CD4-positive, alpha-beta T cell (primary cell): ENCODE measurements around the gene PHOX2A. TPM values are rescaled to one million over a fixed set of nuclear protein-coding genes. Genes with fewer than 3 reads are reported as not detected.

Experiments
- ATAC-seq: fragments of 200-7000 bp; cut with Tn5 transposase; one replicate; pipeline ENCODE4 v1.10.0; 2022; ENCODE audit warnings: mild to moderate bottlenecking; ENCODE audit not compliant: poor library complexity
- CTCF ChIA-PET: fragments of 350-600 bp; sonication (Branson Sonifier 250); formaldehyde crosslinking; loops from one replicate; lab custom pipeline; 2021; ENCODE audit warnings: antibody characterized with exemption, inconsistent platforms; lab: Charles Lee
- POLR2A ChIA-PET: fragments of 350-600 bp; sonication (Branson Sonifier 250); formaldehyde crosslinking; loops from one replicate; lab custom pipeline; 2021; ENCODE audit warnings: antibody characterized with exemption, inconsistent platforms; lab: Charles Lee
- DNase-seq, 14 experiments: peaks; one replicate each; pipeline ENCODE4 v3.0.0-alpha.2; 2013 to 2020; ENCODE audit warnings: mixed read lengths in 2 of 14
- H3K27ac ChIP-seq, 2 donors: one replicate each; pipeline versions ENCODE4 v1.5.1 to v1.7.0; 2013; ENCODE audit warnings: low read length in 2 of 2, low read depth in 1 of 2, mild to moderate bottlenecking in 1 of 2
- H3K27me3 ChIP-seq, 2 experiments: 1 replicate in 1 of 2; 2 replicates in 1 of 2; pipeline versions ENCODE4 v1.6.1 to v1.7.0; 2013; ENCODE audit warnings: low read length in 2 of 2, control low read depth in 1 of 2, mild to moderate bottlenecking in 1 of 2, moderate library complexity in 1 of 2; ENCODE audit not compliant: insufficient read depth in 2 of 2, control insufficient read depth in 1 of 2
- H3K36me3 ChIP-seq: one replicate; pipeline ENCODE4 v1.6.1; 2013; ENCODE audit warnings: low read length, control low read depth; ENCODE audit not compliant: insufficient read depth
- H3K4me1 ChIP-seq: one replicate; pipeline ENCODE4 v1.6.1; 2013; ENCODE audit warnings: low read length, control low read depth; ENCODE audit not compliant: insufficient read depth
- H3K4me3 ChIP-seq: one replicate; pipeline ENCODE4 v1.5.1; 2013; ENCODE audit warnings: mild to moderate bottlenecking, low read length, moderate library complexity
- H3K9me3 ChIP-seq, 2 experiments: 1 replicate in 1 of 2; 2 replicates in 1 of 2; pipeline versions ENCODE4 v1.6.1 to v1.7.0; 2013; ENCODE audit warnings: low read length in 2 of 2, mild to moderate bottlenecking in 2 of 2, control low read depth in 1 of 2, moderate library complexity in 1 of 2; ENCODE audit not compliant: control insufficient read depth in 1 of 2, insufficient read depth in 1 of 2
- H3K27ac Mint-ChIP-seq: one replicate; pipeline ENCODE4 v1.8.0; 2020; ENCODE audit warnings: mixed read lengths
- H3K27me3 Mint-ChIP-seq: one replicate; pipeline ENCODE4 v1.8.0; 2021; ENCODE audit warnings: mixed read lengths
- H3K36me3 Mint-ChIP-seq: one replicate; pipeline ENCODE4 v1.8.0; 2021; ENCODE audit warnings: low read depth, mixed read lengths
- H3K4me1 Mint-ChIP-seq: one replicate; pipeline ENCODE4 v1.8.0; 2021; ENCODE audit warnings: low read depth, mixed read lengths
- H3K4me3 Mint-ChIP-seq: one replicate; pipeline ENCODE4 v1.8.0; 2020; ENCODE audit warnings: mild to moderate bottlenecking, mixed read lengths
- H3K9me3 Mint-ChIP-seq: one replicate; pipeline ENCODE4 v1.8.0; 2020; ENCODE audit warnings: mixed read lengths
- CTCF ChIP-seq: fragments of 200-600 bp; IDR thresholded peaks from one replicate; pipeline ENCODE4 v1.8.0; 2022; ENCODE audit warnings: antibody characterized with exemption, mild to moderate bottlenecking
- intact Hi-C, 2 experiments: fragments of 100-400 bp; cut with DNase I in 1 of 2; cut with micrococcal nuclease in 1 of 2; formaldehyde crosslinking; loops; one replicate each; pipeline versions ENCODE4 v1.15.1 to v1.9.0; 2023 to 2025; cut with DNase I, micrococcal nuclease
- total RNA-seq, 174 experiments: library from RNA in 2 of 174; stranded (reverse) in 2 of 174; gene quantifications; one replicate each; pipeline ENCODE4 v1.2.3 and lab custom pipeline; 2021 to 2026

Gene PHOX2A
- total RNA-seq, 2 experiments from 2014 or later, result not detected

- Histone ChIP-seq H3K36me3 (no peaks in the 10 kb centered on the region), H3K4me3 (no peak overlapping the region), H3K9me3 (no peaks in the 10 kb centered on the region), H3K27me3 (no peaks in the 10 kb centered on the region), H3K4me1 (peaks cover 36% of the 10 kb centered on the region), H3K27ac (no peak overlapping the region)
- peaks cover 27% of the 10 kb centered on the region for H3K4me1 Mint-ChIP-seq
- H3K4me3 Mint-ChIP-seq, result no peak overlapping the region
- DNase-seq, result peak in 1 of 14 experiments; percentile 39
- ChIA-PET POLR2A (interaction anchor here (0.8 to 3.8 kb wide), 2 partner anchors 109 to 293 kb away, joined by 3 to 29 read pairs; partner anchors contain the start of genes ANAPC15, RNF121 and XNDC1N), CTCF (no interaction called here)
- no peaks in the 10 kb centered on the region for H3K9me3 Mint-ChIP-seq
- ATAC-seq, result no peak
- H3K27ac Mint-ChIP-seq, result no peak overlapping the region
- H3K36me3 Mint-ChIP-seq, result peaks cover 12% of the 10 kb centered on the region
- H3K27me3 Mint-ChIP-seq, result peaks cover 15% of the 10 kb centered on the region
- intact Hi-C loops, result loop anchor here (2.0 to 10.0 kb wide), 8 partner anchors 107 to 1423 kb away; partner anchors contain the start of genes ANAPC15 (in 2 of the 2), ATG16L2 (in 1 of the 2), CLPB (in 1 of the 2) and FCHSD2 (in 1 of the 2)
- TF ChIP-seq CTCF, result no peak
Measured at GRCh38 chr11:72221386-72222075, 22.4 kb downstream of the PHOX2A start.

- DNase-seq, result no peak
Measured at GRCh38 chr11:72220696-72221363, 23.1 kb downstream of the PHOX2A start.

More at GRCh38 chr11:72220696-72221363, 23.1 kb downstream of the PHOX2A start:
- peaks cover 19% of the 10 kb centered on the region for H3K27me3 Mint-ChIP-seq
- H3K36me3 ChIP-seq, result no peaks in the 10 kb centered on the region
- peaks cover 12% of the 10 kb centered on the region for H3K36me3 Mint-ChIP-seq
- intact Hi-C loops, result loop anchor here (5.0 to 10.0 kb wide), 7 partner anchors 106 to 1424 kb away; partner anchors contain the start of genes ANAPC15 (in 1 of the 2), ATG16L2 (in 1 of the 2), CLPB (in 1 of the 2) and FCHSD2 (in 1 of the 2)
- no peak for ATAC-seq
- no peak overlapping the region for H3K4me3 ChIP-seq
- H3K27ac ChIP-seq, result no peak overlapping the region
- peak overlapping the region; percentile 69 for H3K4me3 Mint-ChIP-seq
- H3K27ac Mint-ChIP-seq, result no peak overlapping the region
- ChIA-PET POLR2A (no interaction called here), CTCF (no interaction called here)
- peaks cover 20% of the 10 kb centered on the region for H3K4me1 Mint-ChIP-seq
- H3K27me3 ChIP-seq, result no peaks in the 10 kb centered on the region
- no peak for TF ChIP-seq CTCF
- no peaks in the 10 kb centered on the region for H3K9me3 Mint-ChIP-seq
- peaks cover 31% of the 10 kb centered on the region for H3K4me1 ChIP-seq
- no peaks in the 10 kb centered on the region for H3K9me3 ChIP-seq
